ENCODE measurements around the gene MFAP2.

DNA sequence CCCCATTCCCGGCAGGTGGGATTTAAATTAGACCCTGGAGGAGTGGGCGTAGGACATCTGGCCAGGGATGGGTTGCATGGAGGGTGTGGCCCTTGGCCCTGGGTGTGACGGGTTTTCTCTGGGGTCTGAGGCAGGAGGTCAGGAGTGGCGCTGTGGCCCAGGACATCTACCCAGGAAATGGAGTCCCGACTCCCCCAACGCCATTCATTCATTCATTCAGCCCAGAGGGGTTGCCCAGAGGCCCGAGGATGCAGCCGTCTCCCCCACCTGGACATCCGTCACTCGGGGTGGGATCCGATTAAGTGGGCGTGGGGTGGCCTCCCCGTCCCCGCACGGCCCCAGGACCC, 30.6 kb upstream of the MFAP2 start:
- TF ChIP-seq, protein P1, sequence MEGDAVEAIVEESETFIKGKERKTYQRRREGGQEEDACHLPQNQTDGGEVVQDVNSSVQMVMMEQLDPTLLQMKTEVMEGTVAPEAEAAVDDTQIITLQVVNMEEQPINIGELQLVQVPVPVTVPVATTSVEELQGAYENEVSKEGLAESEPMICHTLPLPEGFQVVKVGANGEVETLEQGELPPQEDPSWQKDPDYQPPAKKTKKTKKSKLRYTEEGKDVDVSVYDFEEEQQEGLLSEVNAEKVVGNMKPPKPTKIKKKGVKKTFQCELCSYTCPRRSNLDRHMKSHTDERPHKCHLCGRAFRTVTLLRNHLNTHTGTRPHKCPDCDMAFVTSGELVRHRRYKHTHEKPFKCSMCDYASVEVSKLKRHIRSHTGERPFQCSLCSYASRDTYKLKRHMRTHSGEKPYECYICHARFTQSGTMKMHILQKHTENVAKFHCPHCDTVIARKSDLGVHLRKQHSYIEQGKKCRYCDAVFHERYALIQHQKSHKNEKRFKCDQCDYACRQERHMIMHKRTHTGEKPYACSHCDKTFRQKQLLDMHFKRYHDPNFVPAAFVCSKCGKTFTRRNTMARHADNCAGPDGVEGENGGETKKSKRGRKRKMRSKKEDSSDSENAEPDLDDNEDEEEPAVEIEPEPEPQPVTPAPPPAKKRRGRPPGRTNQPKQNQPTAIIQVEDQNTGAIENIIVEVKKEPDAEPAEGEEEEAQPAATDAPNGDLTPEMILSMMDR (IDR thresholded peaks at IDR 0.05; ENCODE audit: low read depth, low read length, poor library complexity, severe bottlenecking) = no peak
- no peak for TF ChIP-seq EZH2phosphoT487 (IDR thresholded peaks at IDR 0.05; ENCODE audit: borderline replicate concordance, low read length)

Measured in DOHH2 (cell line).